ENCODE results near the gene ROBO2.

Gene ROBO2

GRCh38 chr3:77189258-77189657, 149.4 kb downstream of the ROBO2 start:
- DNase-seq (ENCODE audit: low read depth) = no peak

- no peak for DNase-seq (ENCODE audit: low read depth)
Observed at GRCh38 chr3:77189684-77190083, 149.8 kb downstream of the ROBO2 start.

- DNase-seq (ENCODE audit: low read depth) = no peak
Observed at GRCh38 chr3:77190374-77190773, 150.5 kb downstream of the ROBO2 start.

- DNase-seq (ENCODE audit: low read depth) = no peak
Observed at GRCh38 chr3:77191014-77191413, 151.1 kb downstream of the ROBO2 start.

- no peak for DNase-seq (ENCODE audit: low read depth)
Observed at GRCh38 chr3:77191640-77192039, 151.7 kb downstream of the ROBO2 start.

GRCh38 chr3:77195766-77196545, 156.1 kb downstream of the ROBO2 start:
- no peak for DNase-seq (ENCODE audit: low read depth)

GRCh38 chr3:77197408-77197807, 157.5 kb downstream of the ROBO2 start:
- no peak for DNase-seq (ENCODE audit: low read depth)

GRCh38 chr3:77203851-77204250, 164.0 kb downstream of the ROBO2 start:
- DNase-seq (ENCODE audit: low read depth) = no peak

GRCh38 chr3:77204788-77205187, 164.9 kb downstream of the ROBO2 start:
- no peak for DNase-seq (ENCODE audit: low read depth)

GRCh38 chr3:77207753-77208152, 167.9 kb downstream of the ROBO2 start:
- DNase-seq (ENCODE audit: low read depth) = no peak

GRCh38 chr3:77222701-77223100, 182.8 kb downstream of the ROBO2 start:
- no peak for DNase-seq (ENCODE audit: low read depth)

GRCh38 chr3:77227567-77227966, 187.7 kb downstream of the ROBO2 start:
- DNase-seq (ENCODE audit: low read depth) = no peak

- DNase-seq (ENCODE audit: low read depth) = no peak
Observed at GRCh38 chr3:77232557-77232956, 192.7 kb downstream of the ROBO2 start.

- no peak for DNase-seq (ENCODE audit: low read depth)
Observed at GRCh38 chr3:77234004-77234403, 194.1 kb downstream of the ROBO2 start.

- no peak for DNase-seq (ENCODE audit: low read depth)
Observed at GRCh38 chr3:77236118-77236517, 196.2 kb downstream of the ROBO2 start.

GRCh38 chr3:77240072-77240650, 200.3 kb downstream of the ROBO2 start:
- DNase-seq (ENCODE audit: low read depth) = no peak

GRCh38 chr3:77242371-77242770, 202.5 kb downstream of the ROBO2 start:
- DNase-seq (ENCODE audit: low read depth) = no peak

- DNase-seq (ENCODE audit: low read depth) = no peak
Observed at GRCh38 chr3:77244981-77245380, 205.1 kb downstream of the ROBO2 start.

GRCh38 chr3:77247061-77247460, 207.2 kb downstream of the ROBO2 start:
- no peak for DNase-seq (ENCODE audit: low read depth)

GRCh38 chr3:77247817-77248216, 207.9 kb downstream of the ROBO2 start:
- no peak for DNase-seq (ENCODE audit: low read depth)

GRCh38 chr3:77248420-77248819, 208.5 kb downstream of the ROBO2 start:
- DNase-seq (ENCODE audit: low read depth) = no peak

- no peak for DNase-seq (ENCODE audit: low read depth)
Observed at GRCh38 chr3:77251136-77251535, 211.2 kb downstream of the ROBO2 start.

- peak; percentile 30 for DNase-seq (ENCODE audit: low read depth)
Observed at GRCh38 chr3:77254967-77255831, 215.3 kb downstream of the ROBO2 start.
